Measurements from ENCODE around the gene ZCCHC14.

The ZCCHC14 gene

DNA sequence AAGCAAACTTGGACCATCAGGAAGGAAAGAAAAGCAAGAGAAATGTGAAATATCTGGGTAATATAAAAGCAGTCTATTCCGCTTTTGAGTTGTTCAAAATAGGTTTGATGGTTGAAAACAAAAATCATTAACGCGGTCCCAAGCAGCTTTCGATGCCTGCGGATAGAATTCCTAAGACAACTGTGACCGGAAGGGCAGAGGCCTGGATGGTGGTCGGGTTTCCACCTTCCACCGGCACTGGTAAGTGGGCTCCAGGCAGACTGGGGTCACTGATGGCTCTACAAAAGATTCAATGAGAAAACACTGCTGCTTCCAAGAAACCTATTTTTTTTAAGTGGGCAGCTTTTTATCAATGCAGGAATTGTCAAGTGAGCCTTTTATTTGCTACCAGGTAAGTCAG is 49.8 kb downstream of the ZCCHC14 start:
- H3K4me2 ChIP-seq (ENCODE audit: insufficient read depth, low read length, poor library complexity, severe bottlenecking), result no peak overlapping the region
- WGBS, 2 donors (ENCODE audit: extremely low coverage in 2 of 2, insufficient read length in 2 of 2, insufficient replicate concordance in 1 of 2), result no CpG with 5 or more reads among the region's 8 CpGs
- no peak overlapping the region for H3K4me3 ChIP-seq (ENCODE audit: low read length in 2 of 2)
- peaks cover 5% of the 10 kb centered on the region for H3K79me1 ChIP-seq (ENCODE audit: low read depth, low read length)
- no peak overlapping the region for H3K9ac ChIP-seq (ENCODE audit: low read depth, low read length, poor library complexity)
- H4K8ac ChIP-seq (ENCODE audit: low read depth, low read length), result no peak overlapping the region
- H3K23ac ChIP-seq (ENCODE audit: low read depth, low read length, poor library complexity), result no peak overlapping the region
- no peak overlapping the region for H3K18ac ChIP-seq (ENCODE audit: low read length)
- no peak overlapping the region for H4K91ac ChIP-seq (ENCODE audit: low read depth, low read length, poor library complexity)
- no peak overlapping the region for H2BK5ac ChIP-seq (ENCODE audit: low read length)
- H2AFZ ChIP-seq (ENCODE audit: low read length), result no peak overlapping the region
- no peak overlapping the region for H3K27ac ChIP-seq (replicated peaks; ENCODE audit: low read length)
- no peak overlapping the region for H2BK15ac ChIP-seq (ENCODE audit: low read length)
- peaks cover 16 to 55% of the 10 kb centered on the region in 2 donors for H3K36me3 ChIP-seq (replicated peaks in 1 of 2; ENCODE audit: control insufficient read depth in 2 of 2, insufficient read depth in 2 of 2, low read length in 2 of 2)
- H2BK120ac ChIP-seq (ENCODE audit: low read depth, low read length), result no peak overlapping the region
- no peaks in the 10 kb centered on the region for H3K27me3 ChIP-seq (ENCODE audit: control insufficient read depth in 3 of 3, insufficient read depth in 3 of 3, low read depth in 1 of 3, low read length in 3 of 3)
- no peak for DNase-seq (ENCODE audit: low spot score)
- H3K14ac ChIP-seq (ENCODE audit: low read length), result no peak overlapping the region
- peaks cover 5 to 19% of the 10 kb centered on the region in 2 donors for H3K9me3 ChIP-seq (replicated peaks in 1 of 2; ENCODE audit: control insufficient read depth in 2 of 2, insufficient read depth in 1 of 2, low read depth in 1 of 2, low read length in 2 of 2)
- no peaks in the 10 kb centered on the region for H3K4me1 ChIP-seq (ENCODE audit: control insufficient read depth in 2 of 2, insufficient read depth in 1 of 2, low read depth in 1 of 2, low read length in 2 of 2)
- H2BK12ac ChIP-seq (ENCODE audit: low read length), result no peak overlapping the region
- H2AK5ac ChIP-seq (ENCODE audit: low read depth, low read length), result no peak overlapping the region
- no peak overlapping the region for H3K4ac ChIP-seq (ENCODE audit: low read length)

DNA sequence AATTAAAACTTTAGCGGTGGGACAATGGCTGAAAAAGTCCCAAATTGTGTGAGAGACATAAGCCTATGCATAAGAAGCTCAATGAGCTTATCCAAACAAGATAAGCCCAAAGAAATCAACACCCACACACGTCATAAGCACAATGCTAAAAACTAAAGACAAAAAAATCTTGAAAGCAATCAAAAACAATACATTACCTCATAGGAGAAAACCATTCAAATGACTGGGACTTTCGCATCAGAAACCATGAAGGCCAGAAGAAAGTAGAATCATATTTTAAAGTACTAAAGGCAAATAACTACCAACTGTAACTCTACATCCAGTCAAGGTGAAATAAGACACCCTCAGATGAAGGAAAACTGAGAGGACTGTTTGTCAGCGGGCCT is 50.2 kb downstream of the ZCCHC14 start:
- H3K4ac ChIP-seq (ENCODE audit: low read length), result no peak overlapping the region
- H3K14ac ChIP-seq (ENCODE audit: low read length), result no peak overlapping the region
- H2AFZ ChIP-seq (ENCODE audit: low read length), result no peak overlapping the region
- WGBS, 2 donors (ENCODE audit: extremely low coverage in 2 of 2, insufficient read length in 2 of 2, insufficient replicate concordance in 1 of 2), result no CpG with 5 or more reads among the region's 4 CpGs
- no peak overlapping the region for H3K18ac ChIP-seq (ENCODE audit: low read length)
- H3K9me3 ChIP-seq (replicated peaks in 1 of 2; ENCODE audit: control insufficient read depth in 2 of 2, insufficient read depth in 1 of 2, low read depth in 1 of 2, low read length in 2 of 2), result peaks cover 5 to 19% of the 10 kb centered on the region in 2 donors
- no peak overlapping the region for H2AK5ac ChIP-seq (ENCODE audit: low read depth, low read length)
- no peaks in the 10 kb centered on the region for H3K27me3 ChIP-seq (ENCODE audit: control insufficient read depth in 3 of 3, insufficient read depth in 3 of 3, low read depth in 1 of 3, low read length in 3 of 3)
- no peak overlapping the region for H3K23ac ChIP-seq (ENCODE audit: low read depth, low read length, poor library complexity)
- no peak overlapping the region for H2BK12ac ChIP-seq (ENCODE audit: low read length)
- H2BK120ac ChIP-seq (ENCODE audit: low read depth, low read length), result no peak overlapping the region
- no peak overlapping the region for H3K27ac ChIP-seq (replicated peaks; ENCODE audit: low read length)
- H4K91ac ChIP-seq (ENCODE audit: low read depth, low read length, poor library complexity), result no peak overlapping the region
- H3K36me3 ChIP-seq (replicated peaks in 1 of 2; ENCODE audit: control insufficient read depth in 2 of 2, insufficient read depth in 2 of 2, low read length in 2 of 2), result peaks cover 13 to 50% of the 10 kb centered on the region in 2 donors
- peaks cover 5% of the 10 kb centered on the region for H3K79me1 ChIP-seq (ENCODE audit: low read depth, low read length)
- no peak overlapping the region for H2BK15ac ChIP-seq (ENCODE audit: low read length)
- H3K4me3 ChIP-seq (ENCODE audit: low read length in 2 of 2), result no peak overlapping the region
- H3K4me1 ChIP-seq (ENCODE audit: control insufficient read depth in 2 of 2, insufficient read depth in 1 of 2, low read depth in 1 of 2, low read length in 2 of 2), result no peaks in the 10 kb centered on the region
- H3K9ac ChIP-seq (ENCODE audit: low read depth, low read length, poor library complexity), result no peak overlapping the region
- no peak overlapping the region for H4K8ac ChIP-seq (ENCODE audit: low read depth, low read length)
- H2BK5ac ChIP-seq (ENCODE audit: low read length), result no peak overlapping the region
- no peak overlapping the region for H3K4me2 ChIP-seq (ENCODE audit: insufficient read depth, low read length, poor library complexity, severe bottlenecking)
- no peak for DNase-seq (ENCODE audit: low spot score)

DNA sequence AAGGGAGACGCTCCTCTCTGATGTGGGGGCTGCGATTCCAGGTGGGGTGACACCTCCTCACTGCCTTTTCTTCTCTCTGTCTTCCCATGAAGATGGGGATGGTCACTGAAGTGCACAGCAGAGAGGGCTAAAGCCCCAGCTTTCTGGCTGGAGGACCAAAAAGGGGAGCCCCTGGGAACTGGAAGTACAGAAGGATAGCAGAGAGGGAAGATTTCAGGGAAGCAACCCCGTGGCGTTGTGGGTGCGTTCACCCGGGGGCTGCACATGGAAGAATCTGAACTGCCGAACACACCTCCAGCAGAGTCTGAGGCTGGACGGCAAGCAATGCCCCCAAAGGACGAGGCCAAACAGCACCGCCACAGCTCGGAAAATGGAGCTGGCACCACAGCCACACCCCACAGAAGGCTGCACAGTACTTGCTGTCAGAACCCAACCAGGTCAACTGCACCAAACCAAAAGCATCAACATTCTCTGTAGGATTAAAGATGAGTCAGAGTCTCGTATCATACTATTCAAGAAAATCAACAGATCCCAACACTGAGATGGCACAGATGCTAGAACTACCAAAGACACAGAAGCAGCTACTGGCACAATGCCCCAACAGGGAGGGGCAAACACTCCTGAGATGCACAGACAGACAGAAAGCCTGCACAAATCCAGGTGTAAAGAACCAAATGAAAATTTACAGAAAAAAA is 50.8 kb downstream of the ZCCHC14 start:
- peak overlapping the region in 1 of 2 donors; percentile 25 for H3K4me3 ChIP-seq (ENCODE audit: low read length in 2 of 2)
- H3K4me2 ChIP-seq (ENCODE audit: insufficient read depth, low read length, poor library complexity, severe bottlenecking), result no peak overlapping the region
- H2BK12ac ChIP-seq (ENCODE audit: low read length), result no peak overlapping the region
- H3K79me1 ChIP-seq (ENCODE audit: low read depth, low read length), result peaks cover 7% of the 10 kb centered on the region
- no peak overlapping the region for H4K91ac ChIP-seq (ENCODE audit: low read depth, low read length, poor library complexity)
- H3K4ac ChIP-seq (ENCODE audit: low read length), result peak overlapping the region; percentile 89
- peaks cover 13 to 45% of the 10 kb centered on the region in 2 donors for H3K36me3 ChIP-seq (replicated peaks in 1 of 2; ENCODE audit: control insufficient read depth in 2 of 2, insufficient read depth in 2 of 2, low read length in 2 of 2)
- H3K27me3 ChIP-seq (ENCODE audit: control insufficient read depth in 3 of 3, insufficient read depth in 3 of 3, low read depth in 1 of 3, low read length in 3 of 3), result no peaks in the 10 kb centered on the region
- no peaks in the 10 kb centered on the region for H3K4me1 ChIP-seq (ENCODE audit: control insufficient read depth in 2 of 2, insufficient read depth in 1 of 2, low read depth in 1 of 2, low read length in 2 of 2)
- WGBS, 2 donors (ENCODE audit: extremely low coverage in 2 of 2, insufficient read length in 2 of 2, insufficient replicate concordance in 1 of 2), result no CpG with 5 or more reads among the region's 12 CpGs
- H2BK120ac ChIP-seq (ENCODE audit: low read depth, low read length), result no peak overlapping the region
- H3K27ac ChIP-seq (replicated peaks; ENCODE audit: low read length), result no peak overlapping the region
- H2BK15ac ChIP-seq (ENCODE audit: low read length), result no peak overlapping the region
- H3K9me3 ChIP-seq (replicated peaks in 1 of 2; ENCODE audit: control insufficient read depth in 2 of 2, insufficient read depth in 1 of 2, low read depth in 1 of 2, low read length in 2 of 2), result peaks cover 5 to 19% of the 10 kb centered on the region in 2 donors
- H3K14ac ChIP-seq (ENCODE audit: low read length), result no peak overlapping the region
- H2AFZ ChIP-seq (ENCODE audit: low read length), result no peak overlapping the region
- H2BK5ac ChIP-seq (ENCODE audit: low read length), result no peak overlapping the region
- H2AK5ac ChIP-seq (ENCODE audit: low read depth, low read length), result no peak overlapping the region
- no peak overlapping the region for H4K8ac ChIP-seq (ENCODE audit: low read depth, low read length)
- no peak overlapping the region for H3K18ac ChIP-seq (ENCODE audit: low read length)
- no peak for DNase-seq (ENCODE audit: low spot score)
- no peak overlapping the region for H3K9ac ChIP-seq (ENCODE audit: low read depth, low read length, poor library complexity)
- no peak overlapping the region for H3K23ac ChIP-seq (ENCODE audit: low read depth, low read length, poor library complexity)

DNA sequence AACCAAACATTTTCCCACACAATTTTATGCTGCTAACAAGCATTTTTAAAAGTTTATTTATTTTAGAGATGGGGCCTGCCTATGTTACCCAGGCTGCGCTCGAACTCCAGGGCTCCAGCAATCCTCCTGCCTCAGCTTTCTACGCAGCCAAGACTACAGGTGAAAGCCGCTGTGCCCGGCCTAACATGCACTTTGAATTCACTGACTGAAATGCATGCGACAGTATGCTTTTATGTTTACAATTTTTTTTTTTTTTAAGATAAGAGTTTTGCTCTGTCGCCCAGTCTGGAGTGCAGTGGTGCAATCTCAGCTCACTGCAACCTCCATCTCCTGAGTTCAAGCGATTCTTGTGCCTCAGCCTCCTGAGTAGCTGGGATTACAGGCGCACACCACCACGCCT is 52.9 kb downstream of the ZCCHC14 start:
- Histone ChIP-seq H3K14ac (ENCODE audit: low read length) (no peak overlapping the region), H4K8ac (ENCODE audit: low read depth, low read length) (no peak overlapping the region), H3K4ac (ENCODE audit: low read length) (no peak overlapping the region), H2BK15ac (ENCODE audit: low read length) (no peak overlapping the region), H3K79me1 (ENCODE audit: low read depth, low read length) (peaks cover 17% of the 10 kb centered on the region), H2AFZ (ENCODE audit: low read length) (no peak overlapping the region), H2BK12ac (ENCODE audit: low read length) (no peak overlapping the region), H3K4me2 (ENCODE audit: insufficient read depth, low read length, poor library complexity, severe bottlenecking) (no peak overlapping the region), H3K27ac (replicated peaks; ENCODE audit: low read length) (no peak overlapping the region), H3K9me3 (replicated peaks in 1 of 2; ENCODE audit: control insufficient read depth in 2 of 2, insufficient read depth in 1 of 2, low read depth in 1 of 2, low read length in 2 of 2) (peaks cover 5 to 14% of the 10 kb centered on the region in 2 donors), H3K23ac (ENCODE audit: low read depth, low read length, poor library complexity) (no peak overlapping the region), H3K18ac (ENCODE audit: low read length) (no peak overlapping the region), H3K27me3 (ENCODE audit: control insufficient read depth in 3 of 3, insufficient read depth in 3 of 3, low read depth in 1 of 3, low read length in 3 of 3) (no peaks in the 10 kb centered on the region), H3K9ac (ENCODE audit: low read depth, low read length, poor library complexity) (no peak overlapping the region), H3K36me3 (replicated peaks in 1 of 2; ENCODE audit: control insufficient read depth in 2 of 2, insufficient read depth in 2 of 2, low read length in 2 of 2) (peaks cover 9 to 25% of the 10 kb centered on the region in 2 donors), H2AK5ac (ENCODE audit: low read depth, low read length) (no peak overlapping the region), H3K4me3 (ENCODE audit: low read length in 2 of 2) (no peak overlapping the region), H2BK120ac (ENCODE audit: low read depth, low read length) (no peak overlapping the region), H3K4me1 (ENCODE audit: control insufficient read depth in 2 of 2, insufficient read depth in 1 of 2, low read depth in 1 of 2, low read length in 2 of 2) (peaks cover 0 to 9% of the 10 kb centered on the region in 2 donors), H4K91ac (ENCODE audit: low read depth, low read length, poor library complexity) (no peak overlapping the region), H2BK5ac (ENCODE audit: low read length) (no peak overlapping the region)
- DNase-seq (ENCODE audit: low spot score), result no peak
- no CpG with 5 or more reads among the region's 10 CpGs for WGBS, 2 donors (ENCODE audit: extremely low coverage in 2 of 2, insufficient read length in 2 of 2, insufficient replicate concordance in 1 of 2)
